SK-N-SH treated with all-trans-retinoic acid at 6 μM for 48 hours (cell line): ENCODE data around the gene MYO1B.

Source experiments
- ATAC-seq: fragments of 200-7000 bp; cut with Tn5 transposase; 3 replicates; pipeline ENCODE4 v1.9.1; 2020; ENCODE audit warnings: mild to moderate bottlenecking, moderate library complexity
- BACH2 ChIP-seq: fragments of 250-450 bp; sonication (Bioruptor Pico); IDR thresholded peaks from 2 replicates; pipeline ENCODE4 v1.9.0; 2021; ENCODE audit warnings: mild to moderate bottlenecking, borderline replicate concordance
- CSDC2 ChIP-seq: fragments of 250-450 bp; sonication (Bioruptor Pico); IDR thresholded peaks from 2 replicates; pipeline ENCODE4 v1.5.0; 2020; ENCODE audit warnings: mild to moderate bottlenecking, moderate library complexity
- ESRRG ChIP-seq: fragments of 250-450 bp; sonication (Bioruptor Pico); IDR thresholded peaks from 2 replicates; pipeline ENCODE4 v1.6.1; 2021; ENCODE audit warnings: mild to moderate bottlenecking
- GLIS3 ChIP-seq: fragments of 250-450 bp; sonication (Bioruptor Pico); IDR thresholded peaks from 2 replicates; pipeline ENCODE4 v1.5.0; 2020; ENCODE audit warnings: mild to moderate bottlenecking, moderate library complexity
- ISL1 ChIP-seq: fragments of 250-450 bp; sonication (Bioruptor Pico); IDR thresholded peaks from 2 replicates; pipeline ENCODE4 v2.1.2; 2022; ENCODE audit warnings: mild to moderate bottlenecking, moderate library complexity
- OSR1 ChIP-seq: fragments of 250-450 bp; sonication (Bioruptor Pico); IDR thresholded peaks from 2 replicates; pipeline ENCODE4 v1.8.0; 2022; ENCODE audit warnings: moderate library complexity, mild to moderate bottlenecking, inconsistent platforms
- PPARA ChIP-seq: fragments of 250-450 bp; sonication (Bioruptor Pico); IDR thresholded peaks from 2 replicates; pipeline ENCODE4 v1.5.0; 2020; ENCODE audit warnings: mild to moderate bottlenecking, borderline replicate concordance
- RARB ChIP-seq: fragments of 250-450 bp; sonication (Bioruptor Pico); IDR thresholded peaks from 2 replicates; pipeline ENCODE4 v1.8.0; 2021; ENCODE audit warnings: mild to moderate bottlenecking, moderate library complexity
- SNAI2 ChIP-seq: fragments of 250-450 bp; sonication (Bioruptor Pico); IDR thresholded peaks from 2 replicates; pipeline ENCODE4 v1.5.0; 2020; ENCODE audit warnings: mild to moderate bottlenecking, moderate library complexity
- TCF4 ChIP-seq: fragments of 250-450 bp; sonication (Bioruptor Pico); IDR thresholded peaks from 2 replicates; pipeline ENCODE4 v1.8.0; 2021; ENCODE audit warnings: mild to moderate bottlenecking, moderate library complexity, borderline replicate concordance
- TOX ChIP-seq: fragments of 250-450 bp; sonication (Bioruptor Pico); IDR thresholded peaks from 2 replicates; pipeline ENCODE4 v1.8.0; 2021; ENCODE audit warnings: mild to moderate bottlenecking, moderate library complexity, borderline replicate concordance
- ZC3H10 ChIP-seq: fragments of 250-450 bp; sonication (Bioruptor Pico); IDR thresholded peaks from 2 replicates; pipeline ENCODE4 v1.5.1; 2021; ENCODE audit warnings: mild to moderate bottlenecking, moderate library complexity
- ZFP3 ChIP-seq: fragments of 250-450 bp; sonication (Bioruptor Pico); IDR thresholded peaks from 2 replicates; pipeline ENCODE4 v1.5.0; 2020; ENCODE audit warnings: mild to moderate bottlenecking, moderate library complexity
- ZFP30 ChIP-seq: fragments of 450-650 bp; formaldehyde crosslinking; IDR thresholded peaks from 2 replicates; pipeline ENCODE4 v1.5.0; 2022; ENCODE audit warnings: mild to moderate bottlenecking, moderate library complexity
- ZNF565 ChIP-seq: fragments of 450-650 bp; formaldehyde crosslinking; conservative IDR thresholded peaks from 2 replicates; pipeline ENCODE4 v1.5.0; 2020; ENCODE audit warnings: low read depth, mild to moderate bottlenecking, moderate library complexity
- ZNF70 ChIP-seq: fragments of 450-650 bp; formaldehyde crosslinking; IDR thresholded peaks from 2 replicates; pipeline ENCODE4 v1.5.0; 2020; ENCODE audit warnings: mild to moderate bottlenecking, moderate library complexity
- ZNF8 ChIP-seq: fragments of 450-650 bp; formaldehyde crosslinking; IDR thresholded peaks from 2 replicates; pipeline ENCODE4 v1.5.0; 2020; ENCODE audit warnings: mild to moderate bottlenecking, moderate library complexity
- TF ChIP-seq, protein P1 (sequence below): fragments of 250-450 bp; sonication (Bioruptor Pico); IDR thresholded peaks from 2 replicates; pipeline ENCODE4 v1.8.0; 2021; ENCODE audit warnings: low read depth, mild to moderate bottlenecking, moderate library complexity, borderline replicate concordance
- TF ChIP-seq, protein P2 (sequence below): fragments of 250-450 bp; sonication (Bioruptor Pico); IDR thresholded peaks from 2 replicates; pipeline ENCODE4 v1.5.0; 2020; ENCODE audit warnings: mild to moderate bottlenecking, moderate library complexity
- TF ChIP-seq, protein P3 (sequence below): fragments of 250-450 bp; sonication (Bioruptor Pico); IDR thresholded peaks from 2 replicates; pipeline ENCODE4 v1.8.0; 2020; ENCODE audit warnings: mild to moderate bottlenecking, moderate library complexity, borderline replicate concordance
- TF ChIP-seq, protein P4 (sequence below): fragments of 250-450 bp; sonication (Bioruptor Pico); IDR thresholded peaks from 2 replicates; pipeline ENCODE4 v1.5.1; 2021; ENCODE audit warnings: mild to moderate bottlenecking, moderate library complexity
- TF ChIP-seq, protein P5 (sequence below): fragments of 250-450 bp; sonication (Bioruptor Pico); IDR thresholded peaks from 2 replicates; pipeline ENCODE4 v1.5.1; 2020; ENCODE audit warnings: low read depth, mild to moderate bottlenecking, moderate library complexity

The MYO1B gene

DNA sequence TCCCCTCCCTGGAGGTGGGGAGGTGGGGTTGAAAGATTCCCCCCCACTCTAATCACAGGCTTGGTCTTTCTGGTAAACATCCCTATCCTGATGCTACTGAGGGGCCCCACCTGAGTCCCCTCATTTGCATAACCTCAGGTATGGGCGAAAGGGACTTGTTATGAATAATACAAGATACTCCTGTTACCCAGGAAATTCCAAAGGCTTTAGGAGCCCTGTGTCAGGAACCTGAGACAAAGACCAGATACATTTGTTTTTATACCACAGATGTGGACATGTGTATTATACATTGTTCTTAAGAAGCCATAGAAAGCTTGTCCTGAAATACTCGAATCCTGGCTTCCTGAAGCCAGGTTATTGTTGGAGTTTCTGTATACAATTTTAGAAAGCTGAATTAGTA is 62.8 kb downstream of the MYO1B start:
- no peak for TF ChIP-seq ISL1 (CRISPR knock-in tag)
- no peak for TF ChIP-seq SNAI2 (CRISPR knock-in tag)
- TF ChIP-seq BACH2: no peak
- TF ChIP-seq RARB (CRISPR knock-in tag): no peak
- TF ChIP-seq ZNF70 (CRISPR knock-in tag): no peak
- no peak for TF ChIP-seq ESRRG (CRISPR knock-in tag)
- TF ChIP-seq, protein P1, sequence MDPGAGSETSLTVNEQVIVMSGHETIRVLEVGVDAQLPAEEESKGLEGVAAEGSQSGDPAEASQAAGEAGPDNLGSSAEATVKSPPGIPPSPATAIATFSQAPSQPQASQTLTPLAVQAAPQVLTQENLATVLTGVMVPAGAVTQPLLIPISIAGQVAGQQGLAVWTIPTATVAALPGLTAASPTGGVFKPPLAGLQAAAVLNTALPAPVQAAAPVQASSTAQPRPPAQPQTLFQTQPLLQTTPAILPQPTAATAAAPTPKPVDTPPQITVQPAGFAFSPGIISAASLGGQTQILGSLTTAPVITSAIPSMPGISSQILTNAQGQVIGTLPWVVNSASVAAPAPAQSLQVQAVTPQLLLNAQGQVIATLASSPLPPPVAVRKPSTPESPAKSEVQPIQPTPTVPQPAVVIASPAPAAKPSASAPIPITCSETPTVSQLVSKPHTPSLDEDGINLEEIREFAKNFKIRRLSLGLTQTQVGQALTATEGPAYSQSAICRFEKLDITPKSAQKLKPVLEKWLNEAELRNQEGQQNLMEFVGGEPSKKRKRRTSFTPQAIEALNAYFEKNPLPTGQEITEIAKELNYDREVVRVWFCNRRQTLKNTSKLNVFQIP: no peak
- TF ChIP-seq OSR1 (CRISPR knock-in tag): no peak
- no peak for TF ChIP-seq PPARA (CRISPR knock-in tag)
- no peak for TF ChIP-seq ZFP3 (CRISPR knock-in tag)
- no peak for ATAC-seq

DNA sequence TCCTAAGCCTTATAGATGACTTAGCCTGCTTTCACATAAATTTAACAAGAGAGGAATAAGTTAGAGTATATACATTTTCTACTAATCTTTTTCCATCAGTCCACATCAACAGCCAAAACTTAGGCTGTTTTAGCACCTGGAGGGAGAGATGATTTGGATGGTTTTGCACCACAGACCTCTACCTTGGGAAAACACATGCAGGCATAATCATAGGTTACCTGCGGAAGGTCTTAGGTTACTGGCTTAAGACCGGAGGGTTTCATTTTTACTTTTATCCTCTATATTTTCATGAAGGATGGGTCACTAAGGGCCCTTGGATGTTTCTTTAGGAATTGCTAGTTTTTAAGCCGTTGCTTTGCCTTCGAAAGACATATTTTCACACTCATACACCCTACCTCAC is 66.0 kb downstream of the MYO1B start:
- TF ChIP-seq ESRRG (CRISPR knock-in tag) (no peak), TCF4 (CRISPR knock-in tag) (no peak), OSR1 (CRISPR knock-in tag) (no peak), ZFP30 (CRISPR knock-in tag) (no peak), ISL1 (CRISPR knock-in tag) (no peak), ZNF8 (CRISPR knock-in tag) (no peak), TOX (CRISPR knock-in tag) (no peak), CSDC2 (CRISPR knock-in tag) (no peak), SNAI2 (CRISPR knock-in tag) (no peak), ZNF565 (no peak), PPARA (CRISPR knock-in tag) (no peak), GLIS3 (no peak), ZNF70 (CRISPR knock-in tag) (no peak)
- TF ChIP-seq, protein P2, sequence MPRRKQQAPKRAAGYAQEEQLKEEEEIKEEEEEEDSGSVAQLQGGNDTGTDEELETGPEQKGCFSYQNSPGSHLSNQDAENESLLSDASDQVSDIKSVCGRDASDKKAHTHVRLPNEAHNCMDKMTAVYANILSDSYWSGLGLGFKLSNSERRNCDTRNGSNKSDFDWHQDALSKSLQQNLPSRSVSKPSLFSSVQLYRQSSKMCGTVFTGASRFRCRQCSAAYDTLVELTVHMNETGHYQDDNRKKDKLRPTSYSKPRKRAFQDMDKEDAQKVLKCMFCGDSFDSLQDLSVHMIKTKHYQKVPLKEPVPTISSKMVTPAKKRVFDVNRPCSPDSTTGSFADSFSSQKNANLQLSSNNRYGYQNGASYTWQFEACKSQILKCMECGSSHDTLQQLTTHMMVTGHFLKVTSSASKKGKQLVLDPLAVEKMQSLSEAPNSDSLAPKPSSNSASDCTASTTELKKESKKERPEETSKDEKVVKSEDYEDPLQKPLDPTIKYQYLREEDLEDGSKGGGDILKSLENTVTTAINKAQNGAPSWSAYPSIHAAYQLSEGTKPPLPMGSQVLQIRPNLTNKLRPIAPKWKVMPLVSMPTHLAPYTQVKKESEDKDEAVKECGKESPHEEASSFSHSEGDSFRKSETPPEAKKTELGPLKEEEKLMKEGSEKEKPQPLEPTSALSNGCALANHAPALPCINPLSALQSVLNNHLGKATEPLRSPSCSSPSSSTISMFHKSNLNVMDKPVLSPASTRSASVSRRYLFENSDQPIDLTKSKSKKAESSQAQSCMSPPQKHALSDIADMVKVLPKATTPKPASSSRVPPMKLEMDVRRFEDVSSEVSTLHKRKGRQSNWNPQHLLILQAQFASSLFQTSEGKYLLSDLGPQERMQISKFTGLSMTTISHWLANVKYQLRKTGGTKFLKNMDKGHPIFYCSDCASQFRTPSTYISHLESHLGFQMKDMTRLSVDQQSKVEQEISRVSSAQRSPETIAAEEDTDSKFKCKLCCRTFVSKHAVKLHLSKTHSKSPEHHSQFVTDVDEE (CRISPR knock-in tag): no peak
- TF ChIP-seq, protein P3, sequence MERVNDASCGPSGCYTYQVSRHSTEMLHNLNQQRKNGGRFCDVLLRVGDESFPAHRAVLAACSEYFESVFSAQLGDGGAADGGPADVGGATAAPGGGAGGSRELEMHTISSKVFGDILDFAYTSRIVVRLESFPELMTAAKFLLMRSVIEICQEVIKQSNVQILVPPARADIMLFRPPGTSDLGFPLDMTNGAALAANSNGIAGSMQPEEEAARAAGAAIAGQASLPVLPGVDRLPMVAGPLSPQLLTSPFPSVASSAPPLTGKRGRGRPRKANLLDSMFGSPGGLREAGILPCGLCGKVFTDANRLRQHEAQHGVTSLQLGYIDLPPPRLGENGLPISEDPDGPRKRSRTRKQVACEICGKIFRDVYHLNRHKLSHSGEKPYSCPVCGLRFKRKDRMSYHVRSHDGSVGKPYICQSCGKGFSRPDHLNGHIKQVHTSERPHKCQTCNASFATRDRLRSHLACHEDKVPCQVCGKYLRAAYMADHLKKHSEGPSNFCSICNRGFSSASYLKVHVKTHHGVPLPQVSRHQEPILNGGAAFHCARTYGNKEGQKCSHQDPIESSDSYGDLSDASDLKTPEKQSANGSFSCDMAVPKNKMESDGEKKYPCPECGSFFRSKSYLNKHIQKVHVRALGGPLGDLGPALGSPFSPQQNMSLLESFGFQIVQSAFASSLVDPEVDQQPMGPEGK (CRISPR knock-in tag): no peak
- TF ChIP-seq, protein P4, sequence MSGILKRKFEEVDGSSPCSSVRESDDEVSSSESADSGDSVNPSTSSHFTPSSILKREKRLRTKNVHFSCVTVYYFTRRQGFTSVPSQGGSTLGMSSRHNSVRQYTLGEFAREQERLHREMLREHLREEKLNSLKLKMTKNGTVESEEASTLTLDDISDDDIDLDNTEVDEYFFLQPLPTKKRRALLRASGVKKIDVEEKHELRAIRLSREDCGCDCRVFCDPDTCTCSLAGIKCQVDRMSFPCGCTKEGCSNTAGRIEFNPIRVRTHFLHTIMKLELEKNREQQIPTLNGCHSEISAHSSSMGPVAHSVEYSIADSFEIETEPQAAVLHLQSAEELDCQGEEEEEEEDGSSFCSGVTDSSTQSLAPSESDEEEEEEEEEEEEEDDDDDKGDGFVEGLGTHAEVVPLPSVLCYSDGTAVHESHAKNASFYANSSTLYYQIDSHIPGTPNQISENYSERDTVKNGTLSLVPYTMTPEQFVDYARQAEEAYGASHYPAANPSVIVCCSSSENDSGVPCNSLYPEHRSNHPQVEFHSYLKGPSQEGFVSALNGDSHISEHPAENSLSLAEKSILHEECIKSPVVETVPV: no peak
- TF ChIP-seq, protein P1: no peak
- no peak for ATAC-seq

DNA sequence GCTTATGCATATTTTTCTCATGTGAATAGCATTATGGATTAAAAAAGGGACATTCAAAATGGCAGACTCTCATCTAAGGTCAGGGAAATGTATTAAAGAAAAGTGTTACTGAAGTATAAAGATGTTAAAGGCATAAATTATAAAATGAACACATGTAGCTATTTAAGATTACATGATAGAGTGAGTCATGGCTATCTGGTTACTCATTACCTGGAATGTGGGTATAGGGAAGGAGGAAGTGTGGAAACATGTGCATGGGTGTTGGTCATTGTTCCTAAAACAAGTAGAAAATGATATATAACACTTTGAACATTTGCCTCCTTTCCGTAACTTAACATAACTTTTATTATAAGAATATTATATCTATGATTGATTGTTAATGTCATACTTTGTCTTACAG is 66.4 kb downstream of the MYO1B start:
- no peak for TF ChIP-seq BACH2
- no peak for TF ChIP-seq TCF4 (CRISPR knock-in tag)
- TF ChIP-seq ESRRG (CRISPR knock-in tag): no peak
- ATAC-seq: peak; percentile 42; the same call in 1 of the 3 replicates

DNA sequence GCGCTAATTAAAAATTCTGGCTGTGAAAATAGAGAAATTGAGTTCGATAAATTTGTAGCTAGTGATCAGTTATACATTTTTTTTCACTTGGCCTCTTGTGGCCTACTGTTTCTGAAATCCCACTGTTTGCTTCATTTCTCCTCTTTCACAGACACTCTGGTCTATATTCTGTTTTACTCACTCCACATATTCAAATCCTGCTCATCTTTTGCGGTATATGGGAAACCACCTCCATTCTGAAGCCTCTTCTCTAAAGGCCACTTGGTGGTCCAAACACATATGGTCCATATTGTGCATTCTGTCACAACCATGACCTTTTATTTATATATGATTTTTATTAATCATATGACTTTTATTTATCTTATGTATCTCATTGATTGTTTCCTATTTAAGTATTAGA is 67.0 kb downstream of the MYO1B start:
- no peak for ATAC-seq
- TF ChIP-seq ZNF70 (CRISPR knock-in tag) (no peak), ZC3H10 (CRISPR knock-in tag) (no peak), SNAI2 (CRISPR knock-in tag) (no peak), ZFP30 (CRISPR knock-in tag) (no peak), RARB (CRISPR knock-in tag) (no peak), CSDC2 (CRISPR knock-in tag) (no peak), ZFP3 (CRISPR knock-in tag) (no peak), ESRRG (CRISPR knock-in tag) (no peak), BACH2 (no peak)
- TF ChIP-seq, protein P1: no peak
- TF ChIP-seq, protein P4: no peak
- TF ChIP-seq, protein P5, sequence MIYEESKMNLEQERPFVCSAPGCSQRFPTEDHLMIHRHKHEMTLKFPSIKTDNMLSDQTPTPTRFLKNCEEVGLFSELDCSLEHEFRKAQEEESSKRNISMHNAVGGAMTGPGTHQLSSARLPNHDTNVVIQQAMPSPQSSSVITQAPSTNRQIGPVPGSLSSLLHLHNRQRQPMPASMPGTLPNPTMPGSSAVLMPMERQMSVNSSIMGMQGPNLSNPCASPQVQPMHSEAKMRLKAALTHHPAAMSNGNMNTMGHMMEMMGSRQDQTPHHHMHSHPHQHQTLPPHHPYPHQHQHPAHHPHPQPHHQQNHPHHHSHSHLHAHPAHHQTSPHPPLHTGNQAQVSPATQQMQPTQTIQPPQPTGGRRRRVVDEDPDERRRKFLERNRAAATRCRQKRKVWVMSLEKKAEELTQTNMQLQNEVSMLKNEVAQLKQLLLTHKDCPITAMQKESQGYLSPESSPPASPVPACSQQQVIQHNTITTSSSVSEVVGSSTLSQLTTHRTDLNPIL (CRISPR knock-in tag): no peak
